NCI-H2227 (cell line): Measurements from ENCODE around the gene SIN3B.
A peak's percentile ranks its signal among the peaks of the same experiment; 100 is the strongest.

Experiments
- DNase-seq: peaks from one replicate; lab custom pipeline; 2025; ENCODE audit not compliant: unreplicated experiment; lab: John Stamatoyannopoulos, UW

Gene SIN3B

DNA sequence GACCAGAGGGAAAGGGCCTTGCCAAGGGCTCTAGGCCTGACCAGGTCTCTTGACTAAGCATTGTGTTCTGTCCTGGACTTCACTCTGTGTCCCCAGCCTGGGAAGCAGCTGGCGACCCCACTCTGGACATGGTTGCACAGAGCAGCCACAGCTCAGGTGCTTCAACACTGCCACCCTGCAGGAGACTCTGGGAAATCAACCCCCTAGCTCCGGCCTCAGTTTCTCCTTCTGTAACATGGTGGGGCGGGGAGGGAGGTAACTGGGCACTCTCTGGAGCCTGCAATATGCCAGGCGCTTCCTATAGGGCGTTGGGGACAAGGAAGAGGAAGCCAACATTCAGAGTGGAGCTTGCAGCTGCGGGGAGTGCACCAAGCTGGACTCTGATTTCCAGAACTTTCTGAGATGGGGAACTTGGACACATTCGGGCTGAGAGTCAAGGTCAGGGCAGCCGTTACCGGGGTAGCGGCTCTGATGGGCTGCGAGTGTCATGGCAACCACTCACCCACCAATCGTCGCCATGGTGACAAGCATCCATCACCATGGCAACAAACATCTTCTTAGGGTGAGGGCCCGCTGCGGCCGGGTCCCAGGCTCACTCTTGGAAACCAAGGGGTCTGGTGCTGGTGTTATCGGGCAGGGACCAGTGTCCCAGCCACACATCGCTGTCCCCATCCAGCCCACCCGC is 72.4 kb downstream of the SIN3B start:
- peak; percentile 51 for DNase-seq

DNA sequence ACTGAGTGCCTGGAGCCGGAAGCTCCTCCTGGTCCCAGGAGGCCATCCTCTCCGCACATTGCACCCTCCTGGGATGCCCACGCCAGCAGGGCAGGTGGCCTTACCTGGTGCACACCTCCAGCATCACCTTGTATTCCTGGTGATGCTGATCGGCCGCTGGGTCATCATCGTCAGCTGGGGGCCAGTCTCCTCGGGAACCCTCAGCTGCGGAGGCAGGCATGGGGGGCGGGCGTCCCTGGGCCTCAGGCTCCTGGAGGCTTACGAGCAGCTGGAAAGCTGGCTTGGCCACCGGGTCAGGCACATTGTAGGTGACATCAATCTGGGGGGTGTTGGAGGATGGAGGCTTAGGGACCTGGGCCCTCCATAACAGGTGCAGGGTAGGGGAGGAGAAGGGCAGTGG is 73.3 kb downstream of the SIN3B start:
- DNase-seq, result no peak

DNA sequence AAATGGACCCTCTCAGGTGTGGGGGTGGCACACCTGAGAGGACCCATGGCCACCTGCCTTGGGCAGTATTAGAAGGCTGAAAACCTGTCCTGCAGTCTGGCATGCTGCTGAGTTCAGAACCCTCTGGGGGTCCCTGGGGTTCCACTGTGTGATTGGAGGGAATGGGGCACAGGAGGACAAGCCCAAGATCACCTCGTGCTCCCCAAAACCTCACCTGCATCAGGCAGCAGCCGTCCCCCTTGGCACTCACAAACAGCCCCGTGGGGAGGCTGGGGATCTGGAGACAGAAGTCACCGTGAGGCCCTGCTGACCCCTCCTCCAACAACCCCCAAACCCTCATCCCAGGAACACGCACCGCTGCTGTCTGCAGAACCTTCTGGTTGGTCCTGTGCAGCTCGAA is 74.1 kb downstream of the SIN3B start:
- DNase-seq, result no peak

DNA sequence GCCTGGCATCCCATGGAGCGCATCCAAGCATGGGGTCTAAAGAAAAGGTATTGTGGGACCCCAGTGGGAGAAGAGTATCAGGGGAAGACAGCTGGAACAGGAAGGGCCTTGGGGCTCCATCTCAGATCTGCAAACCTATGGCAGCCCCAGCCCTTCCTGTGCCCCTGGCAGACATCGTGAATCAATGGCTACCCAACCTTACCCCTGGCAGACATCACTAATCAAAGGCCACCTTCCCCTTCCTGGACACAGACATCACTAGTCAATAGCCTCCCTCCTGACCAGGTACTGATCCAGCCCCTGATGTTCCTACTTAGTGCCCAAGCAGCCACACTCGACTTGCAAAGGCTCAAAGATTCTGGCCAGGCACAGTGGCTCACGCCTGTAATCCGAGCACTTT is 75.4 kb downstream of the SIN3B start:
- DNase-seq, result no peak

DNA sequence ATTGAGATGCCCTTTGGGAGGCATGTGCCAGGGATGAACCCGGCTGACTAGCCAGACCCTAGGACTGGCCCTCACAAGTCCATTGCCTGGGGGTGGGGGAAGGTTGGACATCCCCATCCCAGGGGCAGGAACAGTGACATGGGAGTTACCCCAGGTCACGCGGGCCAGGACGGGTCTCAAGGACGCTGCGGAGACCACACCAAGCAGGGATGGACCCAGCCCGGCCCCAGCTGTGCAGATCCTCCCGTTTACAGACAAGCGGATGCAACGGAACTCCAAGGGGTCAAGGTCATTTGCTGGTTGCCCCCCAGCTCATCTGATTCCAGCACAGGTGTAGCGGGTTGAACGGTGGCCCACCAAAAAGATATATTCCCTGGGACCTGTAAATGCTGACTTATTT is 79.6 kb downstream of the SIN3B start:
- no peak for DNase-seq

DNA sequence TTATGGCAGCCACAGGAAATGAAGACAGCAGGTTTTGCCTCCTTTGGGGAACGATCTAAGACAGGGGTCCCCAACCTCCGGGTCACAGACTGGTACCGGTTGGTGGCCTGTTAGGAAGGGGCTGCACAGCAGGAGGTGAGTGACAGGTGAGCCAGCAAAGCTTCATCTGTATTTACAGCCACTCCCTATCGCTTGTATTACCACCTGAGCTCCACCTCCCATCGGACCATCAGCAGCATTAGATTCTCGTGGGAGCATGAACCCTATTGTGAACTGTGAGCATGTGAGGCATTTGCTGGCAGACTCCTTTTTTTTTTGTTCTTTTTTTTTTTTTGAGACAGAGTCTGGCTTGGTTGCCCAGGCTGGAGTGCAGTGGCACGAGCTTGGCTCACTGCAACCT is 81.8 kb downstream of the SIN3B start:
- no peak for DNase-seq

DNA sequence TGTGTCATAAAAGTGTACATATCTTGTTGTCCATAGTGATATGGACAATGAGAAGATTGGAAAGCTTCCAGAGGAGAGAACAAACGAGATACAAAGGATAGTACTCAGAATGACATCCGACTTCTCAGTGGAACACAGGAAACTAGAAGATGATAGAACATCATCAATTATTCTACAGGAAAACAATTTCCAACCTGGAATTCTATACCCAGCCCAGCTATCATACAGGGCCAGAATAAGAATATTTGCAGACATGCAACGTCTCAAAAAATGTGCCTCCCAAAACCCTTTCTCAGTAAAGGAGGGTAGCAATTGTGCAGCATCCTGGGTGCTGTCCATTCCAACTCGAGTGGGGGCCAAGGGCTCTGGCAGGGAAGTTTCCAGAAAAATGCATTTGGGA is 83.6 kb downstream of the SIN3B start:
- DNase-seq, result no peak

DNA sequence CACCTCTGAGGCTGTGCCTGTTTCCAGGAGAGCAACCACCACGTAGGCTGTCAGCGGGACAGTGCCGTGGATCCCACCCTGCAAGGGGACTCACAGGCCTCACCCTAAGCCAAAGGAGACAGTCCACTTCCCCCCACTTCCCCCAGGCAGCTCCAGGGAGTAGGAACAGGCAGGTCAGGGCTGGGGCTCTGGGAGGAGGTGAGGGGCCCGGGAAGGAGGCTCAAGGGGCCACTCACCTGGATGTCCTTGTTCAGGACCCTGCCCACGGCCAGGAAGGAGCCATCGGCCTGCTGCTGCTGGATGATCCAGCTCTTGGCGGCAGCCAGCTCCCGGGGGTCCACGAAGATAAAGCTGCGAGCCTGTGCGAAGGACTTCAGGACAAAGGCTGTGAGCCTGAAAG is 85.2 kb downstream of the SIN3B start:
- no peak for DNase-seq

DNA sequence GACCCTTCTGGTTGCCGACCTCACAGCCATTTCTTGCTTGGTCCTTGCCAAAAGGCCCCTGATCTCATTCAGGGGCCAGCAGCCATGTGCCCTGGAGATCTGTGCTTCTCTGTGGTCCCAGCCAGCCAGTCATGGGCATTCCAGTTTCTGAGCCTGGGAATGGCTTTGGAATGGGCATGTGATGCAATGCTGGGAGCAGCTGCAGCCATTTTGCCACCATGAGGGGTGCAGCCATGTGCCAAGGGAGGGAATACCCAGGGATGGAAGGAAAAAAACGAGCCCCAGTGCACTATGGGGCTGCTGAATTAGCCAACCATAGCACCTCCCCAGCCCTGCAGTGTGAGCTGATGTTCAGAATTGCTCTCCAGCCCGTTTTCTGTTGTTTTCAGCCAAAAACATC is 85.9 kb downstream of the SIN3B start:
- no peak for DNase-seq

DNA sequence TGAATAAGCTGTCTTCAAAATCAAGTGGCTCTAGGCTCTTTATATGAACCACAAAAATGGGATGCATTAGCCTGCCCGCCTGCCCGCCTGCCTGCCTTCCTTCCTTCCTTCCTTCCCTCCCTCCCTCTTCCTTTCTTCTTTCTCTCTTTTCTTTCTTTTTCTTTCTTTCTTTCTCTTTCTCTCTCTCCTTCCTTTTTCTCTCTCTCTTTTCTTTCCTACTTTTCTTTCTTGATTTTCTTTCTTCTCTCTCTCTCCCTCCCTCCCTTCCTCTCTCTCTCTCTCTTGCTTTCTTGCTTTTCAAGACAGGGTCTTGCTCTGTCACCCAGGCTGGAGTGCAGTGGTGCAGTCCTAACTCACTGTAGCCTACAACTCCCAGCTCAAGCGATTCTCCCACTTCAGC is 86.5 kb downstream of the SIN3B start:
- DNase-seq, result no peak

DNA sequence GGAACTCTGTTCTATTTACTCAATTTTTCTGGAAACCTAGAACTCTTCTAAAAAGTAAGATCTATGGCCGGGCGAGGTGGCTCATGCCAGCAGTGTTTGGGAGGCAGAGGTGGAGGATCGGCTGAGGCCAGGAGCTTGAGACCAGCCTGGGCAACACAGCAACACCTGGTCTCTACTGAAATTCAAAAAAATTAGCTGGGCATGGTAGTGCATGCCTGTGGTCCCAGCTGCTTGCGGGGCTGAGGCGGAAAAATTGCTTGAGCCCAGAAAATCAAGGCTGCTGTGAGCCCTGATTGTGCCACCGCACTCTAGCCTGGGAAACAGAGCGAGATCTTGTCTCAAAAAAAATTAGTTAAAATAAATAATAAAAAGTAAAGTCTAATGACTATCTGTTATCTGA is 88.2 kb downstream of the SIN3B start:
- DNase-seq, result no peak

DNA sequence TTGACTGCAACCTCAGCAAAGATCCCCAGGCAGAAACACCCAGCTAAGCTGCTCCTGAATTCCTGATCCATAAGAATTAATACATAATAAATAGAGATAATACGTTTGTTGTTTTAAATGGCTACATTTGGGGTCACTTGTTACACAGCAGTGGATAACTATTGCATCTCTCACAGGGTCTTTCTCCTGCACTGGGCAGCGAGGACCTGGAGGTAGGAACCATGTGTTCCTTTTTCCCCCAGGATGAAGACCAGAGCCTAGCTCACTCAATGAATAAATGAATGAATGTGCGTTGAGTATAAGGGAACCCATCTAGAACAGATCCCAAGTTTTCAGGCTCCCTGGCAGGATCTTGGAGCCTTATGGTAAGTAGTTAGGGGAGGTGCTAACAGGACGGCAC is 90.3 kb downstream of the SIN3B start:
- no peak for DNase-seq

DNA sequence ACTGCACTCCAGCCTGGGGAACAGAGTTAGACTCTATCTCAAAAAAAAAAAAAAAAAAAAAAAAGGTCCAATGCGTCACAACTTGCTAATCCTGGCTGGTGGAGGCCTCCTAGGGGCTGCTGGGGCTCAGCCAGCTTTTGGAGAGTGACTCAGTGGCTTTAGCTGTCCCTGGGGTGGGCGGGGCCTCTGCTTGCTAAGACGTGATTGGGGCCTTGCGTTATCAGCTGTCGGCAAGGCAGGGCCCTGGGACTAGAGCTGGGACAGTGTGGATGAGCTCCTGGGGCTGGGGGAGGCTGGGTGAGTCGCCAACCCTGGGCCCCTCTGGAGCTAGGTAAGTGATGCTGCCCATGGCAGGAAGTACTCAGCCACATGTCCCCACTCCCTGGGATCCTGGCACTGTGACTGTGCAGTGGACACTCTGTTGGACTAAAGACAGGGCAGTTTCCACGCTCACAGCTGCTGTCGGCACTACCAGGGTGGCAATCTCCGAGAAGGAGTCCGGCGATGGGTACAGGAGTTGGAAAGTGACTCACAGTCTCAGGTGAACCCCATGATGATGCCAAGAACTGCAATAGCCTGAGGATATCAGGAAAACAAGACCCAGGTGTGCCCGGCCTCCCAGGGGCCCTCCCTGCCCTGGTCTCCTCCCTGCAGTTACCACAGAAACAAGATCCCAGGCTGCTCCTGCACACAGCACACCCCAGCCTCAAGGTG is 91.8 kb downstream of the SIN3B start:
- no peak for DNase-seq

DNA sequence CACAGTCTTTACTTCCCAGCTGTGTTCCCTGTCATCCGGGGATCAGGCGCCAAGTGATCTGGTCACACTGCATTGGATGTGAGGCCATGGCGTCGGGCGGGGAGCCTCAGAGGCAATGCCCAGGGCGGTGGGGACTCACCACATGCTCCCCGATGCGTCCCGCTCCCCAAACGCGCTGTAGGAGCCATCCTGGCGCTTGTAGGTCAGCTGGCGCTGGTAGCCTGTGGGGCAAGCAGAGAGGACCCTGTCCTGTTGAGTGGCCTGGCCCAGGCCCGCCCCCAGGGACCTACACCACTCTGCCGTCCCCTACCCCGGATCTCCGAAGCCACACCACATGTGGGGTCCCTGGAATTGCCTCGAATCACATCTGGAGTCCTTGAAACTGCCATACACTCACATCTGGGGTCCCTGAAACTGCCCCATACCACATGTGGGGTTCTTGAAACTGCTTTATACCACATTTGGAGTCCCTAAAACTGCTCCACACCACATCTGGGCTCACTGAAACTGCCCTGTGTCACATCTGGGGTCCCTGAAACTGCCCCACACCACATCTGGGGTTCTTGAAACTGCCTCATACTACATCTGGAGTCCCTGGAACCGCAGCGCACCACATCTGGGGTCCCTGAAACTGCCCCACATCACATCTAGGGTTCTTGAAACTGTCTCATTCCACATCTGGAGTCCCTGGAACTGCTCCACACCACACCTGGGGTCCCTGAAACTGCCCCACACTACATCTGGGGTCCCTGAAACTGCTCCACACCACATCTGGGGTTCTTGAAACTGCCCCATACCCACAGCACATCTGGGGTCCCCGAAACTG is 92.8 kb downstream of the SIN3B start:
- DNase-seq, result no peak

DNA sequence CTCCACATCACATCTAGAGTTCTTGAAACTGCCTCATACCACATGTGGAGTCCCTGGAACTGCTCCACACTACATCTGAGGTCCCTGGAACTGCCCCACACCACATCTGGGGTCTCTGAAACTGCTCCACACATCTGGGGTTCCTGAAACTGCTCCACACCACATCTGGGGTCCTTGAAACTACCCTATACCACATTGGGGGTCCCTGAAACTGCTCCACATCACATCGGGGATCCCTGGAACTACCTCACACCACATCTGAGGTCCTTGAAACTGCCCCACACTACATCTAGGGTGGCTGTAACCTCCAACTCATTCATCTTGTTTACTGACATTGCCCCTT is 93.4 kb downstream of the SIN3B start:
- DNase-seq, result no peak

DNA sequence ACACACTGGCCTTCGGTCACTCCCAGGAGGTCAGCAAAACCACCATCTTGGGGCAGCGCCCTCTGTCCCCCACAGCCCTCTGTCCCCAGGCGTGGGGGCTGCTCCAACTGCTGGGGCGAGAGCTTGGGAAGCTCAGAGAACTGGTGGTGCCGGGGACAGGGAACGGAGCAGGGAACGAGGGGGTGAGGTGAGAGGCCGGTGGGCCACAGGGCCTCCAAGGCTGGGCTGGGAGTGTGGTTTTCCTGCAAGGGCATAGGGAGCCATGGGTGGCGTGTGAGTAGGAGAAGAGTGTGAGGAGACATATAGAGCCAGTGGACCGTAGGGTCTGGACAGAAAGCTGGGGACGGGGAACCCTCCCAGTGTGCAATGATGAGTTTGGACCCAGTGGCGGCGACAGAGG is 93.8 kb downstream of the SIN3B start:
- no peak for DNase-seq

DNA sequence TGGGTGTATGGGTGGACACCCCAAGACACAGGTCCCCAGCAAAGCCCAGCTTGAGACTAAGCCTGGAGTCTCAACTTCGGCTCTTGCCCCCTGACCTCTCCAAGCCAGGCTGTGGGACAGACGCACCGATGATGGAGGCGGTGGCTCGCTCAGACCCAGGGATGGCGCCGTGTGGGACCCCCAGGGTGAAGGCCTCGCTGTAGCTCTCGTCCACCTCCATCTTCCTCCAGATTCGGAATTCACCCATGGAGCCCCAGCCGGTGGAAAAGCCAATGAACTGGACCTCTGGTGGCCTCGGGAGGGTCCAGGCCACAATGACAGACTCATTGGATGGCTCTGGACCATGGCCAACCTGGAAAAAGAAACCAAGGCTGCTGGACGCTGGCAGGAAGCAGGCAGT is 98.7 kb downstream of the SIN3B start:
- DNase-seq, result no peak

DNA sequence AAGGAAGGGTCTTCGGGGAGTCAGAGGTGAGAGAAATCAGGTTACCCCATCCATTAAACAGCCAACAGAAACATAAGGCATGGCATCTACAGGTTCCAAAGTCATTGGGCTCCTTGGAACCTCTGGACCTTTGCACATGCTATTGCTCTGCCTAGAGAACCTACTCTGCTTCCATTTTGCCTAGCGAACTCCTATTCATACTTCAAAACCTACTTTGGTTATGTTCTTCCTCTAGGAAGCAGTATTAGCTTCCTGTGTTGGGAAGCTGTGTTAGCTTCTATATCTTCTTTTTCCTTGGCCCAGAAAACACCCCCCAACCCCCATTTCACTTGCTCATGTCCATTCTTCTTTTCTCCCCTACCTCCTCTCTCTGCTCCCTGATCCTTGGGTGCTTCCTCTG is 99.2 kb downstream of the SIN3B start:
- DNase-seq, result no peak

DNA sequence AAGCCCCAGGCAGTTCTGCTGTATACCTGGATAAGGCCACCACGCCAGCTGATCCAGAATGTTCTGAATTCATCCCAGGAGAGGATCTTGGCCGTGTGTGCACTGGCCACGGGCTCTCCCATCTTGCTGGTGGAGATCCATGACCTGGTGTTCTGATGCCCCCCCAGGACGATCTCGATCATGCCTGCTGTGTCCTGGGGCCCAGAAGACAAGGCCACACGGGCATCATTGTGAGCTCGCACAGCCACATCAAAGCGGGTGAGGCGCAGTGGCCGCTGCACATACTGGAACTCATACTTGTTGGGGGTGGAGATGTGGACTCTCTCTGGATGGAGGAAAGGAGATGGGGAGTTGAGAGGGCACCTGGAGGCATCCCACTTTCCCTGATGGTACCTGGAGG is 99.7 kb downstream of the SIN3B start:
- no peak for DNase-seq
